PC-9 (cell line): ENCODE data around the gene ITK. TPM values are rescaled to one million over a fixed set of nuclear protein-coding genes. Genes with fewer than 3 reads are reported as not detected.

Experiments
- BruUV-seq: library from RNA; stranded (reverse); fragments of 400-500 nt; replicated peaks from 2 replicates; lab custom pipeline; 2021; lab: Mats Ljungman, UMichigan
- CTCF ChIA-PET: fragments of 300-600 bp; sonication (Branson Sonifier 250); formaldehyde crosslinking; loops from one replicate; lab custom pipeline; 2022; ENCODE audit warnings: antibody characterized with exemption; lab: Charles Lee
- POLR2A ChIA-PET: fragments of 300-600 bp; sonication (Branson Sonifier 250); formaldehyde crosslinking; loops from one replicate; lab custom pipeline; 2022; ENCODE audit warnings: antibody characterized with exemption; ENCODE audit not compliant: unreplicated experiment; lab: Charles Lee
- DNase-seq, 2 experiments: peaks; one replicate each; pipeline versions ENCODE4 v3.0.0 to v3.0.0-alpha.2; 2015 to 2022; ENCODE audit warnings: mixed read lengths in 1 of 2
- H2AFZ ChIP-seq: fragments of 200-600 bp; sonication (generic); 2 replicates; pipeline ENCODE4 v1.8.1; 2017; ENCODE audit warnings: antibody characterized with exemption
- H3F3A ChIP-seq: fragments of 200-600 bp; sonication (generic); 2 replicates; pipeline ENCODE4 v1.8.1; 2017; ENCODE audit warnings: antibody characterized with exemption, mild to moderate bottlenecking, low read depth; ENCODE audit not compliant: insufficient read depth
- H3K27ac ChIP-seq: fragments of 200-600 bp; sonication (generic); 2 replicates; pipeline ENCODE4 v1.6.1; 2016; ENCODE audit warnings: mixed run types
- H3K27me3 ChIP-seq: fragments of 200-600 bp; sonication (generic); 2 replicates; pipeline ENCODE4 v1.6.1; 2016; ENCODE audit warnings: low read depth, mixed run types; ENCODE audit not compliant: insufficient read depth
- H3K36me3 ChIP-seq: fragments of 200-600 bp; sonication (generic); 2 replicates; pipeline ENCODE4 v1.6.1; 2016; ENCODE audit warnings: low read depth, mixed run types
- H3K4me1 ChIP-seq: fragments of 200-600 bp; sonication (generic); replicated peaks from 2 replicates; pipeline ENCODE4 v1.6.1; 2016; ENCODE audit warnings: mixed run types; ENCODE audit not compliant: insufficient read depth
- H3K4me2 ChIP-seq: fragments of 200-600 bp; sonication (generic); 2 replicates; pipeline ENCODE4 v1.6.1; 2017; ENCODE audit warnings: mixed run types
- H3K4me3 ChIP-seq: fragments of 200-600 bp; sonication (generic); 2 replicates; pipeline ENCODE4 v1.6.1; 2016; ENCODE audit warnings: mixed run types
- H3K79me2 ChIP-seq: fragments of 200-600 bp; sonication (generic); 2 replicates; pipeline ENCODE4 v1.6.1; 2017; ENCODE audit warnings: low read depth, mixed run types
- H3K9me2 ChIP-seq: fragments of 200-600 bp; sonication (generic); 2 replicates; pipeline ENCODE4 v1.8.1; 2017; ENCODE audit warnings: mild to moderate bottlenecking; ENCODE audit not compliant: insufficient read depth
- H3K9me3 ChIP-seq: fragments of 200-600 bp; sonication (generic); 2 replicates; pipeline ENCODE4 v1.8.1; 2016; ENCODE audit warnings: low read depth; ENCODE audit not compliant: insufficient read depth
- H4K20me1 ChIP-seq: fragments of 200-600 bp; sonication (generic); 2 replicates; pipeline ENCODE4 v1.8.1; 2017; ENCODE audit not compliant: insufficient read depth
- CTCF ChIP-seq: fragments of 200-600 bp; sonication (generic); conservative IDR thresholded peaks from 2 replicates; pipeline ENCODE4 v1.6.1; 2017; ENCODE audit warnings: mixed run types, antibody characterized with exemption, mild to moderate bottlenecking, moderate library complexity
- EZH2 ChIP-seq: fragments of 200-600 bp; sonication (generic); IDR thresholded peaks from 2 replicates; pipeline ENCODE4 v1.8.0; 2017; ENCODE audit warnings: antibody characterized with exemption, low read depth
- intact Hi-C: fragments of 100-400 bp; cut with micrococcal nuclease; formaldehyde crosslinking; loops from one replicate; pipeline ENCODE4 v1.10.0; 2022; ENCODE audit not compliant: unreplicated experiment
- total RNA-seq: library from RNA; stranded (reverse); gene quantifications from 2 replicates; pipeline ENCODE4 v1.2.3, GENCODE V29; 2021

Gene ITK
- total RNA-seq, 1 experiment from 2014 or later: not detected

DNA sequence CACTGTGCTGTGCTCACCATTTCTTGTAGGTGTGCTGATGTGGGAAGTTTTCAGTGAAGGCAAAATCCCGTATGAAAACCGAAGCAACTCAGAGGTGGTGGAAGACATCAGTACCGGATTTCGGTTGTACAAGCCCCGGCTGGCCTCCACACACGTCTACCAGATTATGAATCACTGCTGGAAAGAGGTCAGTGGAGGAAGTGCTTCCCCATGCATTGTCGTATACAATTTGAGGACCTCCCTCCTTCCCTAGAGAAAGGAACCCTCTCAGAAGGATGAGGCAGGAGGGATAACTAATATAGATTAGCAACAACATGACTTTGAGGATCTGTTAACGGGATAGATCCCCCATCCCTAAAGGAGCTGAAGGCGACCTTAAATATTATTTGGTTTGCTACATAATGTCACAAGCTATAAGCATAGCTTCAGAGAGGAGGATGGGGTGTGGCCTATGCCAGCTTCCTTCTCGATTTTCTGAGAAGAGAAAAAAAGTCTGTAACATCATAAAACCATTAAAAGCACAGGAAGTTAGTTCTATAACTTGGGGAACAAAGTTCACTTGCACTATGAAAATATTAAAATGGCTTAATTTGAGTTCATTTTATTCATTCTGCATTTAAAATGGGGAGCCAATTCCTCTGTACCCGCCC, 68.3 kb downstream of the ITK start:
- Histone ChIP-seq H2AFZ (no peak overlapping the region), H4K20me1 (no peaks in the 10 kb centered on the region), H3K27me3 (peaks cover 16% of the 10 kb centered on the region; the same call in 1 of the 2 replicates), H3K4me3 (no peak overlapping the region), H3F3A (no peaks in the 10 kb centered on the region), H3K9me2 (no peaks in the 10 kb centered on the region; the same call in 1 of the 2 replicates), H3K4me1 (no peaks in the 10 kb centered on the region), H3K27ac (no peak overlapping the region), H3K4me2 (no peak overlapping the region), H3K36me3 (no peaks in the 10 kb centered on the region), H3K9me3 (no peaks in the 10 kb centered on the region), H3K79me2 (no peaks in the 10 kb centered on the region)
- POLR2A ChIA-PET: no interaction called here
- DNase-seq: no peak
- CTCF ChIA-PET: no interaction called here
- TF ChIP-seq EZH2 (no peak), CTCF (no peak)
- BruUV-seq: no TSS peak
- intact Hi-C loops: no loop called here

DNA sequence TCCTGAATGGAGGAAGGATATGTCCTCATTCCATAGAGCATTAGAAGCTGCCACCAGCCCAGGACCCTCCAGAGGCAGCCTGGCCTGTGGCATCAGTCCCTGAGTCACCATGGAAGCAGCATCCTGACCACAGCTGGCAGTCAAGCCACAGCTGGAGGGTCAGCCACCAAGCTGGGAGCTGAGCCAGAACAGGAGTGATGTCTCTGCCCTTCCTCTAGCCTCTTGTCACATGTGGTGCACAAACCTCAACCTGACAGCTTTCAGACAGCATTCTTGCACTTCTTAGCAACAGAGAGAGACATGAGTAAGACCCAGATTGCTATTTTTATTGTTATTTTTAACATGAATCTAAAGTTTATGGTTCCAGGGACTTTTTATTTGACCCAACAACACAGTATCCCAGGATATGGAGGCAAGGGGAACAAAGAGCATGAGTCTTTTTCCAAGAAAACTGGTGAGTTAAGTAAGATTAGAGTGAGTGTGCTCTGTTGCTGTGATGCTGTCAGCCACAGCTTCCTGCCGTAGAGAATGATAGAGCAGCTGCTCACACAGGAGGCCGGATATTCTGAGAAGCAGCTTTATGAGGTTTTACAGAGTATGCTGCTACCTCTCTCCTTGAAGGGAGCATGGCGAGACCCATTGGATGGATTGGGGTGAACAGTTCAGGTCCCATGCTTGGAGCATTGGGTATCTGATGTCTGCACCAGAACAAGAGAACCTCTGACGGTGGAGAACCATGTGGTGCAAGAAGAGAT, 72.2 kb downstream of the ITK start:
- BruUV-seq: no TSS peak
- Histone ChIP-seq H3F3A (no peaks in the 10 kb centered on the region), H3K4me1 (no peaks in the 10 kb centered on the region), H3K27ac (no peak overlapping the region), H3K9me3 (no peaks in the 10 kb centered on the region), H3K4me3 (no peak overlapping the region), H3K79me2 (no peaks in the 10 kb centered on the region), H2AFZ (no peak overlapping the region), H3K9me2 (no peaks in the 10 kb centered on the region), H3K4me2 (no peak overlapping the region), H4K20me1 (no peaks in the 10 kb centered on the region), H3K27me3 (peaks cover 13% of the 10 kb centered on the region; the same call in 1 of the 2 replicates), H3K36me3 (no peaks in the 10 kb centered on the region)
- POLR2A ChIA-PET: no interaction called here
- no peak for DNase-seq
- CTCF ChIA-PET: no interaction called here
- TF ChIP-seq EZH2 (no peak), CTCF (no peak)
- intact Hi-C loops: loop anchor here (1.0 to 2.0 kb wide), 3 partner anchors 59 to 490 kb away; partner anchors contain the start of gene LSM11

DNA sequence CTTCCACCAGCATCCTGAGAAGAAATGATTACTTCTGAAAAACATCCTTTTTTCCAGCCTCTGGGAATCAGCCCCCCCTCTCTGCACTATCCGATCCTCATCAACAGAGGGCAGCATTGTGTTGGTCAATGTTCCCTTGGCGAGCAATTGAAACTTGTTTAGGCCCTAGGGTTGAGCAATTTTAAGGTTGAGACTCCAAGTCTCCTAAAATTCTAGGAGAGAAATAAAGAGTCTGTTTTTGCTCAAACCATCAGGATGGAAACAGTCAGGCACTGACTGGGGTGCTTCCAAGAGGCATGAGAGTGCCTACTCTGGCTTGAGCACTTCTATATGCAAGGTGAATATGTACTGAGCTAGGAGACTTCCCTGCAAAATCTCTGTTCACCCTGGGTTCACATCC, 72.9 kb downstream of the ITK start:
- BruUV-seq: no TSS peak
- H3K79me2 ChIP-seq: no peaks in the 10 kb centered on the region
- DNase-seq: peak in 1 of 2 experiments; percentile 38
- no peak overlapping the region for H3K27ac ChIP-seq
- no peaks in the 10 kb centered on the region for H3K9me3 ChIP-seq
- POLR2A ChIA-PET: no interaction called here
- TF ChIP-seq EZH2: no peak
- TF ChIP-seq CTCF: peak; percentile 88
- H3K4me1 ChIP-seq: no peaks in the 10 kb centered on the region
- H4K20me1 ChIP-seq: no peaks in the 10 kb centered on the region
- H3K36me3 ChIP-seq: no peaks in the 10 kb centered on the region
- intact Hi-C loops: loop anchor here (1.0 to 2.0 kb wide), 3 partner anchors 59 to 490 kb away; partner anchors contain the start of gene LSM11
- no peaks in the 10 kb centered on the region for H3K9me2 ChIP-seq
- H3F3A ChIP-seq: no peaks in the 10 kb centered on the region
- no peak overlapping the region for H3K4me2 ChIP-seq
- CTCF ChIA-PET: interaction anchor here (0.6 kb wide), 2 partner anchors 172 to 200 kb away, joined by 3 to 11 read pairs; no protein-coding TSS in a partner anchor
- no peak overlapping the region for H3K4me3 ChIP-seq
- no peak overlapping the region for H2AFZ ChIP-seq
- H3K27me3 ChIP-seq: peaks cover 18% of the 10 kb centered on the region; the same call in 1 of the 2 replicates
